ENCODE data around the gene PLAGL1.
A peak's percentile ranks its signal among the peaks of the same experiment; 100 is the strongest.

DNA sequence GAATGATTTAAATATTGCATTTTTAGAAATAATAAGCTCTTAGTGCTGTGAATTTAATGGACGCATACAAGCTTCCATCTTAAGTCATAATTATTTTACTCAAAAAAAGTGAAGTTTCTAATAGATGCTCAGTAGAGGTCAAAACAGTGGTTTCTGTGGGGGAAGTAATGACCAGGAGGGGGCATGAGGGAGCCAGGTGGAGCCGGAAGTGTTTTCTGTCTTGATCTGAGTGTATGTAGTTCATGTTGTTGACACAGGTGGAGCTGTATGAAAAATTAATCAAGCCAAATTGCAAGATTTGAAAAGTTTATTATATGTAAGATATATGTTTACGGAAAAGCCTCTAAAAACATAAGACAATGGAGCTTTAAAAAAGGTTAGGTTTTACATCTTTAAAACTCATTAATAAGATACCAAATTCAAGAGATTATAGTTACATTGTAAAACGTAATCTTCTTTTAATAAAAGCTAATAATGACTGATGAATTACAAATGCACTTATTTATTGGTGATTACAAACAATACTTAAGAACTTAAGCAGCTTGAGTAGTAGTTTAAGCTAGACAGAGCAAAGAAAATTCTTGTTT lies 68.0 kb downstream of the PLAGL1 start:
- TF ChIP-seq POLR2A (IDR thresholded peaks at IDR 0.05) (no peak), EP300 (IDR thresholded peaks at IDR 0.05) (no peak)
- TF ChIP-seq, protein P1, sequence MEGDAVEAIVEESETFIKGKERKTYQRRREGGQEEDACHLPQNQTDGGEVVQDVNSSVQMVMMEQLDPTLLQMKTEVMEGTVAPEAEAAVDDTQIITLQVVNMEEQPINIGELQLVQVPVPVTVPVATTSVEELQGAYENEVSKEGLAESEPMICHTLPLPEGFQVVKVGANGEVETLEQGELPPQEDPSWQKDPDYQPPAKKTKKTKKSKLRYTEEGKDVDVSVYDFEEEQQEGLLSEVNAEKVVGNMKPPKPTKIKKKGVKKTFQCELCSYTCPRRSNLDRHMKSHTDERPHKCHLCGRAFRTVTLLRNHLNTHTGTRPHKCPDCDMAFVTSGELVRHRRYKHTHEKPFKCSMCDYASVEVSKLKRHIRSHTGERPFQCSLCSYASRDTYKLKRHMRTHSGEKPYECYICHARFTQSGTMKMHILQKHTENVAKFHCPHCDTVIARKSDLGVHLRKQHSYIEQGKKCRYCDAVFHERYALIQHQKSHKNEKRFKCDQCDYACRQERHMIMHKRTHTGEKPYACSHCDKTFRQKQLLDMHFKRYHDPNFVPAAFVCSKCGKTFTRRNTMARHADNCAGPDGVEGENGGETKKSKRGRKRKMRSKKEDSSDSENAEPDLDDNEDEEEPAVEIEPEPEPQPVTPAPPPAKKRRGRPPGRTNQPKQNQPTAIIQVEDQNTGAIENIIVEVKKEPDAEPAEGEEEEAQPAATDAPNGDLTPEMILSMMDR (IDR thresholded peaks at IDR 0.05) = peak in 4 of 5 experiments; percentile 20 to 61 (median 28)

Data from tibial nerve (tissue), 4 donors.